H7 (cell line): Measurements from ENCODE around the gene SLC16A3. TPM values are rescaled to one million over a fixed set of nuclear protein-coding genes. Genes with fewer than 3 reads are reported as not detected.
"Not testable (repeated sequence)": the region's sequence is repeated elsewhere in the genome, so short reads cannot be mapped to it uniquely, and the experiment has no call there.

Experiments used
- DNase-seq: peaks from one replicate; pipeline ENCODE4 v3.0.0; 2012
- H3K27me3 ChIP-seq: 2 replicates; pipeline ENCODE4 v1.6.0; 2011; ENCODE audit warnings: mild to moderate bottlenecking, low read length; ENCODE audit not compliant: control insufficient read depth, insufficient read depth
- H3K36me3 ChIP-seq: replicated peaks from 2 replicates; pipeline ENCODE4 v1.5.1; 2011; ENCODE audit warnings: low read length; ENCODE audit not compliant: control insufficient read depth, insufficient read depth
- H3K4me3 ChIP-seq: 2 replicates; pipeline ENCODE4 v1.5.1; 2011; ENCODE audit warnings: low read depth, mild to moderate bottlenecking, control low read depth, low read length, moderate library complexity; ENCODE audit not compliant: insufficient read depth
- total RNA-seq: library from RNA; depleted of rRNA; stranded (reverse); fragments of >200 nt; shearing (Covaris generic); gene quantifications from 2 replicates; pipeline ENCODE4 v1.2.3, GENCODE V29; 2014; rRNA removed

Gene SLC16A3
- 31.2 and 52.0 TPM in 2 replicates for total RNA-seq

DNA sequence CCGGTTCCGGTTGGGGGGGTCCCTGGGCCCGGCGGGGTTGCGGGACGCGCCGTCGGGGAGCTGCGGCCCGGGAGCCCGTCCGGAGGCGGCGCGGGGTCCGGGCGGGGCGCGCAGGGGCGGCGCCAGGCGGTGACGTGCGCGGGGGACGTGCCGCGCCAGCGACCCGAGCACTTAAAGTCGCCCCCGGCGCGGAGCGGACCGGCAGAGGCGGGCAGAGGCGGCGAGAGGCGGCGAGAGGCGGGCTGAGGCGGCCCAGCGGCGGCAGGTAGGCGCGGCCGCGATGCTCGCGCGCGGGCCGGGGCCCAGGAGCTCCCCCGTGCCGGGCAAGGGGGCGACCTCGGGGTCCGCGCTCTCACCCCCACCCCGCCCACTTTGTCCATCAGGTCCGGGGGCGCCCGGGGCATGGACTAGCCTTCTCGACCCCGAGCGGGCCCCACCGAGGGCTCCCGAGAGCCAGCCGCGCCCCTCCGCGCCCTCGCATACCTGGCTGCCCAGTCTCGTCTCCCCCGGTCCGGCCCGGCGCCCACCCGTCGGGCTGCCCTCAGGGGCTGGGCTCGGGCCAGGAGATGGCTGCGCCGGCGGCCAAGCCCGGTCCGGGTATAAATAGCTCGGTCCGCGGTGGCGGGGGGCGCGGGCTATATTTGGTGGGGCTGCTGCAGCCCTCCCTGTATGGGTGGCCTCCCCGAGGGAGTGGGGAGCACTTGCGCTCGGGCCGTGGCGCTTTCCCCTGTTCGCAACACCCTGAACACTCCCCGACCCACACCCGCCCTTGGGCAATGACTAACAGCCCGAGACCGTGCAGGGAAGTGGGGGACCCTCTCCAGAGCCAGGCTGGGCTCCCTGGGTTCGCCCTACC lies at the start of gene SLC16A3:
SLC16A3 (plus strand) TSS at position 201 of the 856 bp plus-strand sequence. CDS start 6,967 bp downstream, outside the sequence.
- Histone ChIP-seq H3K36me3 (no peaks in the 10 kb centered on the region), H3K27me3 (peaks cover 37% of the 10 kb centered on the region), H3K4me3 (peak within 1 kb of the TSS; percentile 56)
- peak; percentile 95 for DNase-seq

DNA sequence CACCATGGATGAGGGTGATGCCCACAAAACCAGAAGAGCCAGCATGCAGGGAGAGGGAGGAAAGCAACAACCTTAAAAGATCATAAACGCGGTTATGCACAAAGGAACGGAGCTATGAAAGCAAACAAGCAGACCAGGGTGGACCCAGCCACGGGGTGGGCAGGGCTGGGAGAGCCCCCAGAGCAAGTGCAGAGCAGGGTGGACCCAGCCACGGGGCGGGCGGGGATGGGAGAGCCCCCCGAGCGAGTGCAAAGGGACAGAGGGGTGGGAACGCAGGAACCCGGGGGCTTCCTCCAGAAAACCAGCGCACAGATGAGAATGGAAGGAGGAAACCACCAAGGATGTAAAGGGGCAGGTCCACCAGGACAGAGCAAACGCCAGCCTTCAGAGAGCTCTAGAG lies 49.4 kb upstream of the SLC16A3 start:
- Histone ChIP-seq H3K4me3 (no peak overlapping the region), H3K27me3 (peaks cover 36% of the 10 kb centered on the region), H3K36me3 (no peaks in the 10 kb centered on the region)
- DNase-seq: no peak

DNA sequence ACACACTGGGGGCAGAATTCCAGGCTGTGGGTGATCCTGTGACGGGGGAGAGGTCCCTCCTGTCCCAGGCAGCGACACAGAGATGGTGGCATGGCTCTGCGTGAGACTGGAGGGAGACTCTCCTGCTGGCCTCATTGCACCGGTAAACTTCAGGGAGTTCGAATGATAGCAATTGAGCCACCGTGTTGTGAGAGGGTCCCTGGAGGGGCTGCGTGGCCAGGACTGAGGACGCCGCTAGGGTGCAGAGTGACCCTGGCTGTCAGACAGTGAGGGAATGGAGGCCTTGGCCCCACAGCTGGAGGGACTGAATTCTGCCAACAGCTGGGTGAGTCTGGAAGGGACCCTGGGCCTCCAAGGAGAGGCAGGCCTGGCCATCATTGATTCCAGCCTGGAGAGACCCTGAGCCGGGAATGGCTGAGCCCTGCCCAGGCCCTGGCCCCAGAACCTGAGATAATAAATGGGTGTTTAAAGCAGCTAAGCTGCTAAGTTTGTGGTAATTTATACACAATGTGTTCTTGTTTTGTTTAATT lies 48.8 kb upstream of the SLC16A3 start:
- DNase-seq: no peak
- peaks cover 33% of the 10 kb centered on the region for H3K27me3 ChIP-seq
- H3K4me3 ChIP-seq: no peak overlapping the region
- no peaks in the 10 kb centered on the region for H3K36me3 ChIP-seq

DNA sequence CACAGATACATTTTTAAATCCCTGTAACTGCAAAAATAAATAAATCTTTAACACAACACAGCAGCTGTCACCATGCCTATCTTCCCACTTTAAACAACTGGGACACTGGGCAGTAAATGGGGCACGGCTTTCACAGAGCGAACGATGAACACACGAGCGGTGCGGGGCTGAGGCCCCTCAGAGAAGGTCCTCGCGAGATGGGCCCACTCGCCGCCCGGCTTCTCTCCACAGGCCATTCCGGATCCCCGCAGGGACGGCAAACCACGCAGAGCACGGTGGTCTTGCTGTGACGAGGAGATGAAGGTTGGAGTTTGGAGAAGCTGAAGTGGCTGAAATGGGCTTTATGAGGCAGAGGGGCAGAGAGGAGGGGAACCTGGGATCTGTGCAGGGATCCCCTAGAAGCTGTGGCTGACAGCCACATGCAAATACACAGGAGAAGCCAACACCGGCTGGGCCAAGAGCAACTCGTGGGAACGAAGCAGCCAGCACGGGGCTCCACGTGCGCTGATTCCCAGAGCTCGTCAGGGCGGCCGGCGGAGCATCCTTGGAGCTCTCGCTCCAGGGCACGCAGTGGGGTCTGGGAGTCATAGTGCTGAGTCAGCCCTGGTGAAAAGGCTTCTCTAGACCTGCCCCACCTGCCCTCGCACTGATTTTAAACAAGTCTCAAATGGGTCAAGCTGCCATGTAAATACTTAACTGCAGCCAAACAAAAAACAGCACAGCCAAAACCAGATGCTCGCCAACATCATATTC lies 47.9 kb upstream of the SLC16A3 start:
- Histone ChIP-seq H3K27me3 (peaks cover 24% of the 10 kb centered on the region), H3K36me3 (no peaks in the 10 kb centered on the region), H3K4me3 (no peak overlapping the region)
- DNase-seq: peak; percentile 66

DNA sequence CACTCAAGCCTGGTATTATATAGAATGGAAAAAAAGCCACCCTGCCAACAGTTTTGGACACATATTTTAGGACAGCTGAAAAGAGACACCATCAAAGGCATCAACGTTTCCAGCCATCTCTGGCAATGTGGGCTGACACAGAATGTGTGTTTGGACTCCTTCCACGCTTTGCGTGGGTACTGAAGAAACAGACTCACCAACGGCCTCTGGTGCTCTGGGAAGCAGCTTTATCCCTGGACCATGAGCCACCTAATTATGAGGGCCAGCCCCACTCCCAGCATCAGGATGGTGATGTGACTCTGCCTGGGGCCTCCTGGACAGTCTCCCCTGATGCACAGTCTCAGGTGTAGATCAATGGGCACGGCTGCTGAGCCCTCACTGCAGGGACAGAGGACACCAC lies 44.1 kb upstream of the SLC16A3 start:
- H3K4me3 ChIP-seq: no peak overlapping the region
- H3K27me3 ChIP-seq: no peaks in the 10 kb centered on the region
- no peaks in the 10 kb centered on the region for H3K36me3 ChIP-seq
- no peak for DNase-seq

DNA sequence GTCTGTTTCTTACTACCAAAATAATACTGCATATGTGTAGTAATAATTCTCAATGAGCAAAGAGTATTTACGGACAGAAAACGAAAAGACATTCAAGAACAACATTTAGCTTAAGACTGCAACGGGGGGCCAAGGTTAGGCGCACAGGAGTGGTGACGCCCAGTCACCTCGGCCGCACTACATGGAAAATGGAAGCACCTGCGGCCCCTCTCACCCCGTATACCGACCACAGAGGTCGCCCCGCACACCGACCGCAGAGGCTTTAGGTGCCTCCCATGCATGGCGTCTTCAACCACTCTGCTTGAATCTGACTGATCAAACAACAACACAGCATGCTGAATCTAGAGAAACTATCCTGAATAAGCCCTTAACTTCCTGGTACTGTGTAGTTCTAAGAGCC lies 42.6 kb upstream of the SLC16A3 start:
- Histone ChIP-seq H3K4me3 (no peak overlapping the region), H3K36me3 (no peaks in the 10 kb centered on the region; the same call in 1 of the 2 replicates), H3K27me3 (no peaks in the 10 kb centered on the region)
- DNase-seq: no peak

DNA sequence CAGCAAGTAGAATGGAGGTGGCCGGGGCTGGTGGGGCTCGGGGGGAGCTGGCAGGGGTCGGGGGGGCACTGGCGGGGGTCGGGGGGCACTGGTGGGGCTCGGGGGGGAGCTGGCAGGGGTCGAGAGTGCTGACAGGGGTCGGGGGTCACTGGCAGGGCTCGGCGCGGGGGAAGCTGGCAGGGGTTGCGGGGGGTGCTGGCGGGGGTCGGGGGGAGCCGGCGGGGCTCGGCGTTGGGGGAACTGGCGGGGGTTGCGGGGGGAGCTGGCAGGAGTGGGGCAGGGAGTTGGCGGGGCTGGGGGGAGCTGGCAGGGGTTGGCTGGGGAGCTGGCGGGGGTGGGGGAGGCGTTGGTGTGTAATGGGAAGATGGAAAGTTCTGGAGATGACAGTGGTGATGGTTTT lies 41.3 kb upstream of the SLC16A3 start:
- no peak overlapping the region for H3K4me3 ChIP-seq
- peak; percentile 62 for DNase-seq
- no peaks in the 10 kb centered on the region; the same call in 1 of the 2 replicates for H3K36me3 ChIP-seq
- no peaks in the 10 kb centered on the region for H3K27me3 ChIP-seq

DNA sequence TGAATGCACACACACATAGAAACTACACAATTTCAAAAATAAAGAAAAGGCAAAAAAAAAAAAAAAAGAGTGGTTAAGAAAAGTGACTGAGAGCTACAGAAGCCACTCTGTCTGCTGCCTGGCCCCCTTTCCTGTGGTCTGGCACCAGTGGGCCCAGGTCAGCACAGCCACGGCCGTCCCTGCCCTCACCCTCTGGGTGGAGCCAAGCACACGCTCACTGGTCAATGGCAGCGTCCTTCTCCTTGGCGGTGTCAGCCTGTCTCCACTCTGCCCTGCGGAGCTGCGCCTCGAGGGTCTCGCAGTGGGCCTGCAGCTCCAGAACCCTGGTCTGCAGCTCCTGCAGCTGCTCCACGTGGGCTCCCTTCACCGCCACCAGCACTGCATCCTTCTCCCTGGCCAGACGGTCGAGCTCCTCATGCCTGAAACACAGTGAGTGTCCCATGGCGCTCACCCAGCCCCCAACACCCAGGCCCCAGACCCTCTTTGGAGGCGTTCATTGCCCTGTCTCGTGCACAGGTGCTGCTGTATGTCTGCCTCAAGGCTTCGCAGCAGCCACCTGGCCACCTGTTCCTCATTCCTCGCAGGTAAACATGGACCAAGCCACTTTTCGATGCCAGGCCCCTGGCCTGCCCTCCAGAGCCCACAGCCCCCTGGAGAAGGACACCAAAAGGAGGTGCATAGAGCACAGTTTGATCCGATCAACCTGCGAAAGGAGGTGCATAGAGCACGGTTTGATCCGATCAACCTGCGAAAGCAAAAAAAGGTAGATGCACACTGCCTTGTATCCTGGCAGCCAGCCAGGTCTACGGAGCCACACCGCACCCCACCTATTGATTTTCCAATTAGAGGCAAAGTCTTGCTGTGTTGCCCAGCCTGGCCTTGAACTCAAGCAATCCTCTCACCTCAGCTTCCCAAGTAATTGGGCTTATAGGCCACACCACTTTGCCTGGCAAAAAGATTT lies 40.6 kb upstream of the SLC16A3 start:
- H3K36me3 ChIP-seq: no peaks in the 10 kb centered on the region; the same call in 1 of the 2 replicates
- no peaks in the 10 kb centered on the region for H3K27me3 ChIP-seq
- H3K4me3 ChIP-seq: no peak overlapping the region
- no peak for DNase-seq

DNA sequence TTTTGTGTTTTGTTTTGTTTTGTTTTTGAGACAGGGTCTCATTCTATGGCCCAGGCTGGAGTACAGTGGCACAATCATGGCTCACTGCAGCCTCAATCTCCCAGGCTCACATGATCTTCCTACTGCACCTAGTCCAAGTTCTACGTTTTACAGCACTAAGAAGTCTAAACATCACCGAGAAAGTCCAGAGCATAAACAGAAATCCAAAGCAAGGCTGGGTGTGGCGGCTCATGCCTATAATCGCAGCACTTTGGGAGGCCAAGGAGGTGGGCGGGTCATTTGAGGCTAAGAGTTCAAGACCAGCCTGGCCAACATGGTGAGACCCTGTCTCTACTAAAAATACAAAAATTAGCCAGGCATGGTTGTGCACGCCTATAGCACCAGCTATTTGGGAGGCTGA lies 35.8 kb upstream of the SLC16A3 start:
- not testable (repeated sequence) for H3K4me3 ChIP-seq, DNase-seq, H3K27me3 ChIP-seq, H3K36me3 ChIP-seq

DNA sequence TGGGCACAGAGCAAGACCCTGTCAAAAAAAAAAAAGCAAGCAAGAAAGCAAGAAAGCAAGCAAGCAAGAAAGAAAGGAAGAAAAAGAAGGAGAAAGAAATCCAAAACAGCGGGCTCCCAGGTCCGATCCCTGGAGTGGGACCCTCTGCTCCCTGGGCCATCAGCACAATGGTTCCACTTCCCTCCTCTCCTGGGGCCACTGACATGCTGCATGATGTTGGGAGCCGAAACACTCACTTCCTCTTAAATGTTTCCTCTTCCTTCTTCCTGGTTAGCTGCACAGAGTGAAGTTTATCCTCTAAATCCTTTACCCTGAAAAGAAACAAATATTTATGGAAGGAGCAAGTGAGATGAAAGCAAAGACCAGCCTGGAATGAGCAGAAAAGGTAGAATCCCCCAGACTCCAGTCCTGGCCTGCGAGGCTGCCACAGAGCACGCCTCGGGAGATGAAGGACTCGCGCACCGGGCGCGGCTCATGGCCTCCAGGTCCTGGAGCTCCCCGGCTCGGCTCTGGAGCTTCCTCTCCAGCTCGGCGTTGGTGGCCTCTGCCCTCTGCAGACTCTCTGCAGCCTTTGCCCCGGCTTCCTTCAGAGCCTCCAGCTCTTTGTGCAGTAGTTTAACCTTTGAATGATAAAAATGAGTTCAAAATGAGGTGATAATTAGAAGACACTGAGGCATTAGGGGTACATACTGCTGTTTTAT lies 35.2 kb upstream of the SLC16A3 start:
- no peaks in the 10 kb centered on the region for H3K27me3 ChIP-seq
- H3K4me3 ChIP-seq: no peak overlapping the region
- H3K36me3 ChIP-seq: peaks cover 4% of the 10 kb centered on the region
- DNase-seq: no peak

DNA sequence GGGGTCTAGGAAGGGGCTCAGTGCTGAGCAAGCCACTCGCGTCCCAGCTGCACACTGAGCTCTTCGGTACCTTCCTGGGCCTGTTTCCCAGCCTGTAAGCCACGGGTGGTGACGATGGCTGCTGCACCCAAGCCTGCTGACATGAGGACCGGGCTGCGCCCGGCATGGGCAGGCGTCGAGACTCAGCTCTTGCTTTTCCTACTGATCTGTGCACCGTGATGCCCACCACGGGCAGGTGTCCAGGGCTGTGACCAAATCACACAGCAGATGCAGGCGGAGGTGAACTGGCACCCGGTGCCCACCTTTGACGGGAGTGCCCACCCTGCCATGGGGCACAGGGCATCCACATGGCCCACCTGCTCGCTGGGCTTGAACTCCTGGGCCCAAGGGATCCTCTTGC lies 34.1 kb upstream of the SLC16A3 start:
- no peak for DNase-seq
- peaks cover 4% of the 10 kb centered on the region for H3K36me3 ChIP-seq
- no peak overlapping the region for H3K4me3 ChIP-seq

DNA sequence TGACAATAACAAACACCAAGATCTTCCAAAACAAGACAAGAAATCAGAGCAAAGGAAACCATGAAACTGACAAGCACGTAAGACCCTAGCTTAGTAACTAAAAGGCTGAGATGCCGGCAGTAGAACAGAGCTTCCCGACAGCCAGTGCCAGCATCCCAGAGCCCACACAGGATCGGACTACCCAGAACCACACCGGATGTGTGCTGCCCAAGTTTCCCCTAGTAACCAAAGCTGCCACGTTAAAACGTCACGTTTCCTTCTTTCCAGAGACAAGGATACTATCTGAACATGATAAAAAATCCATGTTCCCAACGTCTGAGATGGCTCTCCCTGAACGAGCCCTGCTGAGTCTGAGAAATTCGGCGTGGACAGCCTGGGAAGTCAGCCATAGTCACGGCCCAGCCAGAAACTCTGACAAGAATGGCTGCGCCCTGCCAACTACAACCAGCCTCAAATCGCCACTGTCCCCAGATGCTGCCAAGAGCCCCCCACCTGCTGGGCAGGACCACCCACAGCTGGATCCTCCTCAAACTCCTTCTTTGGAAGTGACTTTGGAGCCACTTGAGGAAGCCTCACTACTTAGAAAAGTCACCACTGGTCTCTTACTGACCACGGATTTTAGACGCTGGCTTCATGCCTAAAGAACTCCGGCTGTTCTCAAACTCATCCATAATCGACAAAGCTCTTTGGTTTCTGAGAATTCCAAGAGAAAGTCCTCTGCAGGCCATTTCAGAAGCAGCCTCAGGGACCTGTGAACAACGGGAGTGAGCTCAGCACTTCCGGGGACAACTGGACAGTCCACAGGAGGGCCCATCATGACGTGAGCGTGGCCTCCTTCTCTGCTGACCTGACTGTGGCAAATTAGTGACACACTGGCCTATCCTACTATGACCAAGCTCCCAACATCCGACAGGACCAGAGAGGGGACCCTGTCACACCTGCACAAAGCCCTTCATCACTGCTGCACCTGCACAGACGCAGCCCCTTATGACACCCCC lies 32.9 kb upstream of the SLC16A3 start:
- DNase-seq: no peak
- H3K27me3 ChIP-seq: no peaks in the 10 kb centered on the region
- no peak overlapping the region for H3K4me3 ChIP-seq
- H3K36me3 ChIP-seq: peaks cover 4% of the 10 kb centered on the region

More for the DNA sequence above, 34.1 kb upstream of the SLC16A3 start:
- no peaks in the 10 kb centered on the region for H3K27me3 ChIP-seq
